Epithelial cell of proximal tubule (primary cell): Measurements from ENCODE around the gene PNLIPRP2. TPM values are rescaled to one million over a fixed set of nuclear protein-coding genes. Genes with fewer than 3 reads are reported as not detected.

ENCODE experiments used
- DNase-seq: peaks from one replicate; pipeline ENCODE4 v3.0.0-alpha.2; 2011; ENCODE audit warnings: low read depth
- H3K4me3 ChIP-seq: 2 replicates; pipeline ENCODE4 v1.5.1; 2011; ENCODE audit warnings: low read depth, mild to moderate bottlenecking, low read length
- total RNA-seq: library from RNA; depleted of rRNA; stranded (reverse); fragments of >200 nt; gene quantifications from 2 replicates; pipeline ENCODE4 v1.2.3, GENCODE V29; 2015
- TF ChIP-seq, protein P1 (sequence below): conservative IDR thresholded peaks from 2 replicates; pipeline ENCODE4 v1.5.1; 2012; ENCODE audit warnings: low read depth, mild to moderate bottlenecking, low read length

Gene PNLIPRP2
- total RNA-seq, 1 donor from 2014 or later = not detected

DNA sequence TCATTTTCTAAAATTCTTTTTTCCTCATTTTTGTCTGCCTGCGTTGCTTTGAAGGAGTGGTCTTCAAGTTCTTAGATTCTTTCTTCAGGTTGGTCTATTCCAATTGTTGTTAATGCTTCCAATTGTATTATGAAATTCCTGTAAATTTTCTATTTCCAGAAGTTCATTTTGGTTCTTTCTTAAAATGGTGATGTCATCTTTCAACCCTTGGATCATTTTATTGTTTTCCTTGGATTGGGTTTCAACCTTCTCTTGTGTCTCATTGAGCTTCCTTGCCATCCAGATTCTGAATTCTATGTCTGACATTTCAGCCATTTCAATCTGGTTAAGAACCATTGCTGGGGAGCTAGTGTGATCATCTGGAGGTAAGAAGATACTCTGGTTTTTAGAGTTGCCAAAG is 33.1 kb downstream of the PNLIPRP2 start:
- DNase-seq = no peak
- no peak overlapping the region for H3K4me3 ChIP-seq
- TF ChIP-seq, protein P1, sequence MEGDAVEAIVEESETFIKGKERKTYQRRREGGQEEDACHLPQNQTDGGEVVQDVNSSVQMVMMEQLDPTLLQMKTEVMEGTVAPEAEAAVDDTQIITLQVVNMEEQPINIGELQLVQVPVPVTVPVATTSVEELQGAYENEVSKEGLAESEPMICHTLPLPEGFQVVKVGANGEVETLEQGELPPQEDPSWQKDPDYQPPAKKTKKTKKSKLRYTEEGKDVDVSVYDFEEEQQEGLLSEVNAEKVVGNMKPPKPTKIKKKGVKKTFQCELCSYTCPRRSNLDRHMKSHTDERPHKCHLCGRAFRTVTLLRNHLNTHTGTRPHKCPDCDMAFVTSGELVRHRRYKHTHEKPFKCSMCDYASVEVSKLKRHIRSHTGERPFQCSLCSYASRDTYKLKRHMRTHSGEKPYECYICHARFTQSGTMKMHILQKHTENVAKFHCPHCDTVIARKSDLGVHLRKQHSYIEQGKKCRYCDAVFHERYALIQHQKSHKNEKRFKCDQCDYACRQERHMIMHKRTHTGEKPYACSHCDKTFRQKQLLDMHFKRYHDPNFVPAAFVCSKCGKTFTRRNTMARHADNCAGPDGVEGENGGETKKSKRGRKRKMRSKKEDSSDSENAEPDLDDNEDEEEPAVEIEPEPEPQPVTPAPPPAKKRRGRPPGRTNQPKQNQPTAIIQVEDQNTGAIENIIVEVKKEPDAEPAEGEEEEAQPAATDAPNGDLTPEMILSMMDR = no peak

- TF ChIP-seq, protein P1 = peak; percentile 38
- H3K4me3 ChIP-seq = no peak overlapping the region
- no peak for DNase-seq
Measured at GRCh38 chr10:116654816-116655215, 34.1 kb downstream of the PNLIPRP2 start.

- no peak for DNase-seq
- H3K4me3 ChIP-seq = no peak overlapping the region
- TF ChIP-seq, protein P1 = no peak
Measured at GRCh38 chr10:116655568-116655967, 34.8 kb downstream of the PNLIPRP2 start.

GRCh38 chr10:116656044-116656443 is 35.3 kb downstream of the PNLIPRP2 start:
- no peak for DNase-seq
- TF ChIP-seq, protein P1 = no peak
- H3K4me3 ChIP-seq = no peak overlapping the region

GRCh38 chr10:116657863-116658551 is 37.3 kb downstream of the PNLIPRP2 start:
- DNase-seq = no peak
- H3K4me3 ChIP-seq = no peak overlapping the region
- TF ChIP-seq, protein P1 = no peak

- no peak for DNase-seq
- TF ChIP-seq, protein P1 = no peak
Measured at GRCh38 chr10:116659049-116659670, 38.4 kb downstream of the PNLIPRP2 start.

DNA sequence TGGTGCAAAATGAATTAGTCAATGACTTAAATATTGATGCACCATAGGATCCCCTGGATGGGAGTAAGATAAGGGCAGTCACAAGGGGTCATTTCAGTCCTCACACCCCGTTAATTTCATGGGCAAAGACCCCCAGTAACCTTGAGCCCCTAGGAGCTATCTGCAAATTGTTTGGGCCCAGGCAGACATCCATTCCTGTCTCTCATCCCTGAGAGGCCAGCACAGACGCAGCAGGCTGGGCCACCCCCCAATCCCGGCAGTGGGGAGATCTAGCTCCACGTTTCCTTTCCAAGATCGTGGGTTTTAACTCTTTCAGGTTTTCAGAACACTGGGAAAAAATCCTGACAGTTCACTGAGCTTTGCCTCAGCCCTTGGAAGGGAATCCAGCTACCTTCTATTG is 40.1 kb downstream of the PNLIPRP2 start:
- no peak for DNase-seq
- no peak overlapping the region for H3K4me3 ChIP-seq
- TF ChIP-seq, protein P1 = no peak

More at GRCh38 chr10:116659049-116659670, 38.4 kb downstream of the PNLIPRP2 start:
- no peak overlapping the region for H3K4me3 ChIP-seq
